Measurements from ENCODE around the gene INPP4B.
A peak's percentile ranks its signal among the peaks of the same experiment; 100 is the strongest.

INPP4B gene

GRCh38 chr4:142473218-142473959, 372.7 kb downstream of the INPP4B start:
- no peak for DNase-seq (ENCODE audit: low read depth)

GRCh38 chr4:142467088-142467487, 379.0 kb downstream of the INPP4B start:
- DNase-seq (ENCODE audit: low read depth) = no peak

DNA sequence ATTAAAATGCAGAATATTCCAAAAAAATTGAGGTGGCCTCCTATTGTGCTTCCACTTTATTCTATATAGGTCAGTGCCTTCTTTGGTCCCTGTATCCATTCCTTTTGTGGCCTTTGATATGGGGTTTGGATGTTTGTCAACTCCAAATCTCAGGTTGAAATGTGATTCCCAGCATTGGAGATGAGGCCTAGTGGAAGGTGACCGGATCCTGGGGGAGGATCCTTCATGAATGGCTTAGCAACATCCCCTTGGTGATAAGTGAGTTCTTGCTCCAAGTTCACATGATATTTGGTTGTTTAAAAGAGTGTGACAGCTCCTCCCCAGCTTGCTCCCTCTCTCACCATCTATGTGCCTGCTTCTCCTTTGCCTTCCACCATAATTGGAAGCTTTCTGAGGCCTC, 380.6 kb downstream of the INPP4B start:
- DNase-seq (ENCODE audit: low read depth) = no peak

DNA sequence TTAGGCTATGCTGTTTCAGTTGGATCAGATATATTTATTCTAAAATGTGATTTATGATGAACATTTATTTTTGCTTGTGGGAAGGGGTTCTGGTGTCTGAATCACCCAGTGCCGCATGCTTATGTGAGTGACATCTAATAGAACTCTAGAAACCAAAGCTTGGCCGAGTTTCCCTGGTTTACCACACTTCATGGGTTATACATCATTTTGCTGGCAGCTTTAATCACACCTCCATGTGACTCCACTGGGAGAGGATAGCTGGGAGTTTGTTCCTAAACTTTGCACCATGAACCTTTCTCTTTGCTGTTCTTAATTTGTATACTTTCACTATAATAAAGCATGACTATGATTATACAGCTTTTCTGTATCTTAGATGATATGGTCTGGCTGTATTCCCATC, 382.9 kb downstream of the INPP4B start:
- no peak for DNase-seq (ENCODE audit: low read depth)

- DNase-seq (ENCODE audit: low read depth) = peak; percentile 51
These were observed 393.8 kb downstream of the INPP4B start for GRCh38 chr4:142452161-142452855.

DNA sequence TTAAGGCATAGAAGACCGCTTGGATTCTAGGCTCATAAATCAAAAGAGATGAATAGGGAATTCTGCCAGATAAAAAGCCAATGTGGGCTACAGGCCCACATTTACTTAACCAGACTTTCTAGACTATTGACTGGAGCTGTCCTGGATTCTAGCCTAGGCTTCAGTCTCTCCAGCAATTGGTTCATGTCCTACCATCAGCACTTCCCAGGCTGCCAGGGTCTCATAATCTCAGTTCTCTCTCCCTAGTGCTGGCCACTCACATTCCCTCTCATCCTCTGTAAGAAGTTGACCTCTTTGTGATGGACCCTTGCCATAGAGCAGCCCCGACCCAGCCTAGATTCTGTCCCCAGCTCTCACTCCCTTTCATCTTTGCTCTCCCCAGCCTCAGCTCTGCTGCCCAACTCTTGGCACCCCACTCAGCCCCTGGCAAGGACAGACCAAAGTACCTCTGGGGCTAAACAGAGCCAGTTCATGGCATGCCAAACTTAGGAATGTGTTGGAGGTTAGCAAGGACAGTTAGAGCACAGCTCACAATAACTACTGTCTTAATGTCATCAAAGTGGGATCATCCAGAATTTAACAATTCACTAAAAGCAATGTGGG, 396.2 kb downstream of the INPP4B start:
- DNase-seq (ENCODE audit: low read depth) = no peak

DNA sequence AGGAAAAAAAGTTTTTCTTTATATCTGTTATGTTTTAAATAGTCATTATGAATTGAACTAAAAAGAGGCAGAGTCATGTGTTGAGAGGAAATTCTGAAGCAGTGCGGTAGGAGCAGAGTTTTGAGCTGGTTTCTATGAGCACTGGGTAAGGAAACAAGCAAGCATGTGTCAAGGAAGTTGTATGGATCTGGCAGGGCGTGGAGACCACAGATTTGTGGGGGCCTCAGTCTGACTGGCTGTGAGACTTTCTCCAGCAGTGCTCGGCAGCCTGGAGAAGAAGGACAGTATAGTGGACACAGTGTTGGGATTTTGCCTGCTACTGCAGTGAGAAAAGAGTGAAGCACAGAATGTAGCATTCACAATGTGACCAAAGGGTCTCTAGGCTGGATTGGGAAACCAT, 399.1 kb downstream of the INPP4B start:
- no peak for DNase-seq (ENCODE audit: low read depth)

DNA sequence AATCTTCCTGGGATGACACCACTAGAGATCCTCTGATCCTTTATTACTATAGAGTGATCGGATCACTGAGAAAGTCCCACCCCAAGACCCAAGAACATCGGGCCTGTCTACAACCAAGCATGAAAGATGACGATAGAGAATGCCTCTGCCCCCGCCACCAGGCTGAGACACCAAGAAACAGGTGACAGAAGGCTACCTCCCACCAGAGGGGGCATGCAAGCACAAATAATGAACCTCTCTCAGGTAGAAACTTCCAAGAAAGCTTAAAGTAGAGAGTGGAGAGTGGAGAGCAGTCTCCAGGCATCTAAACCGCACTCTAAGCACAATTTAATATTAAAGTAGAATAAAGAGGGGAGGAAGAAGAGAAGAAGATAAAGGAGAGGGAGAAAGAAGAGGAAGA, 402.6 kb downstream of the INPP4B start:
- no peak for DNase-seq (ENCODE audit: low read depth)

GRCh38 chr4:142440093-142440492, 406.0 kb downstream of the INPP4B start:
- no peak for DNase-seq (ENCODE audit: low read depth)

- DNase-seq (ENCODE audit: low read depth) = no peak
These were observed 410.4 kb downstream of the INPP4B start for GRCh38 chr4:142435599-142436235.

DNA sequence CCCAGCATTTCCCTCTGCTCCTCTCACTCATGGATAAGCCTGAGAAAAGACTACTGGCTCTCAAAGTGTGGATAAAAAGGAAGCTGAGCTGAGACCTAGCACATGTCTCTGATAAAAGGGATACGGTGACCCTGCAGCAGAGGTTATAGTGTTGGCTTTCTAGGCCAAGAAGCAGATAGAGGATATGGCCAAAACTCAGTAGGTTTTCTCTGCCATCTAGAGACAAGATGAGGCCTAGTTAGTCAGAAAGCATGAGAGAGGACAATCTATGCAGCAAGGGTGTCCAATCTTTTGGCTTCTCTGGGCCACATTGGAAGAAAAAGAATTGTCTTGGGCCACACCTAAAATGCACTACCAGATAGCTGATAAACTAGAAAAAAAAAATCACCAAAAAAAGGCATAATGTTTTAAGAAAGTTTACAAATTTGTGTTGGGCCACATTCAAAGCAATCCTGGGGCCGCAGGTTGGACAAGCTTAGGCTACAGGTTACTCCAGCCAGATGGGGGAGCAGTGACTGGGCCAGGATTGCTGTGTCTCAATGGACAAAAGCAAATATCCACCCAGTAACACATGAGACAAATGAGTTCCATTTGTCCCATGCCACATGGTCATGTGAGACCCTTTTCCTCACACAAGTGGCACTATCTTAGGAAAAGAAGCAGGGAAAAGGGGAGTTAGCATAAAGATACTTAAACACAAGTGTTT, 411.4 kb downstream of the INPP4B start:
- DNase-seq (ENCODE audit: low read depth) = no peak

DNA sequence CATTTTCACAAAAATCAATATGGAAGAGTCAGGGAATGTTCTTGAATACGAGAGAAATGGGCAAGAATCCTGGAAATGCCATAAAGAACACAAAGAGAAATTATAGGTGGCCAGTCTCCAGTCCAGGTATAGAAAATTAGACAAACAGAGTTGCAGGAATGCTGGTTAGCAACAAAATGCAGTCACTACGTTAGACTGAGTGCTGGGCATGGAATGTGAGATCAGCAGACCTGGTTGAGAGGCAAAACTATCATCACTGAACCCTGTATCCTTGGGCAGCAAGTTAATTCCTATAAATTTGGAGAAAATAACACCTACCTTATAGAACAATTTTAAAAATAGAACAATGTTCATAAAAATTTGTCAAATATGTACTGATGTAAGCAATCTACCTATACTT, 417.4 kb downstream of the INPP4B start:
- no peak for DNase-seq (ENCODE audit: low read depth)

DNA sequence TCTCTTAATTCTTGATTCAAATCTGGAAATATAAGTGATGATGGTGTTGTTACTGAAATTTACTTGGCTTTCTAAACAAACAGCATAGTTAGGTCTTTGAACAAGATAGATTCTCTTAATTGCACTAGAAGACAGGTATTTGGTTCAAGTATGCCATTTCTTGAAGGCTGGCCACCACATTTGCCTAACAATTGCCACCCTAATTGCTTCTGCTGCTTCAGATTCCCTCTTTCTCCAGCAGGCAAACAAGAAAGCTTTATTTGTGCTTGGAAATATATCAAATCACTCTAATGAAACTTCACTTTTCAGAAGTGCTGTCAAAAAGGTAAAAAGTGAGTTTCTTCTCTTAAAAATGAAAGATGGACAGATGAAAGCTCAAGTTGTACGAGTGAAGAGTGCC, 418.6 kb downstream of the INPP4B start:
- DNase-seq (ENCODE audit: low read depth) = no peak

GRCh38 chr4:142423861-142424260, 422.2 kb downstream of the INPP4B start:
- DNase-seq (ENCODE audit: low read depth) = no peak

DNA sequence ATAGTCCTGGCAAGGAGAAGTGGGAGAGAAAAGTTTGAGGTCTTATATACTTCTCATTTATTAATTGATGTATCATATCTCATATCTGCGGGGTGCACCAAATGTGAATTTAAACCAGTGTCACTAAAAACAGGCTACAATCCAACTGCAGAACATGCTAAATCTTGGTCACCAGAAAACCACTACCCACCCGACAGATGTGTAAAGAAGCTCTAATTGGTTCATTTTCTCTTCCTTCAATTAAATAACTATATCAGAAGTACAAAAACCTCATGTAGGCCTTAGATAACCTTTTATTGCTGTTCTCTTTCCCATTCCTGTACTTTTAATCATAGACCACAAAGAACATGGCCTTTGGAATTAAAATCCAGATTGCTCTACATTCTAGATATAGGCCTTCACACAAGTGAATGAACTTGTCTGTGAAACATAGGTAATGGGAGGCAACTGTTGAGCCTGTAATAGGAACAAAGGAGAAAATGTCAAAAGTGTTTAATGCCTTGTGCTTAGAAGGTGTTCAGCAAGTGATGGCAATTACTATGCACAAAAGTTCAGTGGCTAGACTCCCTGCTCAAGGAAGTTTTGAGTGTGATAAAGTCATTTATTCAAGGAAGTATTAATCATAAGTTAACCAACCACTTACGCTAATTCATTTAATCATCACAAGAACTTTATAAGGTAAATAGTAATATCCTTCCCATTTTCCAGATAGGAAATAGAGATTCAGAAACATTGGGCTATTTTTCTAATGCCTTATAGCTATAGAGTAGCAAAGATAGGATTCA, 425.6 kb downstream of the INPP4B start:
- DNase-seq (ENCODE audit: low read depth) = no peak

- DNase-seq (ENCODE audit: low read depth) = no peak
These were observed 426.4 kb downstream of the INPP4B start for GRCh38 chr4:142419712-142420111.

GRCh38 chr4:142418697-142419096, 427.4 kb downstream of the INPP4B start:
- DNase-seq (ENCODE audit: low read depth) = no peak

DNA sequence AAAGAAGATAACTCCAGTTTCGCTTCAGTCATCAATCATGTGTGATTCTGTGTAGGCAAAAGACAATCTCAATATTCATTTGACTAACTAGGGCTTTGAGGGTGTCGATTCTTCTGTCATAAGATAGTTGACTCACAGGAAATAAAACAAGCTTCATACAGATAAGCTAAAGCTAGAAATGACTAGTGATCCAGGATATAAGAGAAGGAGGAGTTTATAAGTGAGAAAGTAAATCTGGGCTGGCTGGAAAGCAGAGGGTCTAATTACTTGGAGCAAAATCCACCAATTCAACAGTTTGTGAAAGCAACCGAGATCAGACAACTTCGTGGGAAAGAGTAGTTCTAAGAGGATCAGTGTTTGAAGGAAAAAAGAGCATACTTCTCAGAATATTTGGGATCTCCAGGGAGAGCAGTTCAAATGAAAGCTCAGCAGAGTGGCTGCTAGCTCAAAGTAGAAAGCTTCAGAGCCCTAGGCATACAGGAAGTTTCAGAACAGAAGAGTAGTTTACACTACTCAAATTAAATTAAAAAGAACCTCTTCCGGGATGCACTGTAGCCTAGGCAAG, 429.3 kb downstream of the INPP4B start:
- no peak for DNase-seq (ENCODE audit: low read depth)

DNA sequence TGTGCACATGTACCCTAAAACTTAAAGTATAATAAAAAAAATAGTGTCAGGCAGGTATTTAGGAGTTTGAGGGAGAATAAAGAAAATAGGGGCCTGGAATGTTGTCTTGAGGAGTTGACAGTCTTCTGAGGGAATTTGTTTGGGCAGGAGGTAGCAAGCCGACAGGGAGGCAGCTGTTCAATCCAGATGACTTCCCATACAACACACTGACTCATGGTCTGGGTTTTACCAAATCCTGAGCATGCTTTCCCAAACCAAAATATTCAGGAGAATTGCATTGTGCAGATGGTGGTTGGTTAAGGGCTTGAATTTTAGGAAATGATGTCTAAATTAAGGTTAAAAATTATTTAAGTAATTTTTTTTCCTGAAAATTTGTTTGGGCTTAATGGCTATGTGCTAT, 430.0 kb downstream of the INPP4B start:
- DNase-seq (ENCODE audit: low read depth) = no peak

DNA sequence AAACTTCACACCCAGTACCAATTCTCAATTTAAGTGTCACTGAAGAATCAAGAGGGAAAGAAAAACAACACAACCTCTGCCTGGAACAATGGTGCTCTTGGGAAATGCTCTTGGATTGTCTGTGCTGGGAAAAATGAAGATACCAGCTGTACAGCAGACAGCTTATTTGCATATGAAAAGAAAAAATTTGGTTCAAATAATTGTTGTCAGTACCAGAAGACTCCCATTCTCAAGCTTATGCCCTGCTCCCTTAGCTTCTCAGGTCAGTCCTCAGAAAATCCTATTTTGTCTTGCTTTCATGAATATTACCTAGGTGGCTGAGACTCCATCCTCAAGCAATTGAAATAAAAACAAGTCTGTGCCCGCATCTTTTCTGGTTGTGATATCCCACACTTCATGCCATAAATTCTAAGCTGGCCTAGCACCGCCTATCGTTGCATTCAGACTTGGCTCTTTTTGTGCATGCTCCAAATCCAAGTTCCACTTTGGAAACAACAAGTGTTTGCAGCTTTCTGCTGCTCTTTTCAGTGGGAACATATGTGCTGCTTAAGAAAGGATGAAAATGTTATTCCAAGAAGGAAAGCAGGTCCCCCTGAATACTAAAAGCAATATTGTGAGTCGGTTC, 431.6 kb downstream of the INPP4B start:
- DNase-seq (ENCODE audit: low read depth) = no peak

DNA sequence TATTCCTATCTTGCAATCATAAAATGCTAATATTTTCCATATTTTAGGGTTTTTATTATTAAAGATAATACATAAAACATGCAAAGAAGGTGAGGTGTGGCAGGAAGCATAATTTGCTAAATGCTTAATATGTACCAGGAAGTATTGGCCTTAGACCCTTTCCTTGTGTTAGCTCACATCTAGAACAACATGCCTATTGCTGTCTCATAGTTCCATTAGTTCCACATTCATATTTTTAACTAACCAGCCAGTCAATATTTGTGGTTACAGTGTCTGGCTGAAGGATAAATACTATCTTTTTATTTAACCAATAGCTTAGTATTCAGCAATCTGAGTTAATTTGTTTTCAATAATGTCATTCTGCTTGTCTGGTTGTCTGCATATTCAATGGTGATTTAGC, 432.6 kb downstream of the INPP4B start:
- no peak for DNase-seq (ENCODE audit: low read depth)
